ENCODE data around the gene ZBTB3. TPM values are rescaled to one million over a fixed set of nuclear protein-coding genes. Genes with fewer than 3 reads are reported as not detected.
"Not testable (repeated sequence)": the region's sequence is repeated elsewhere in the genome, so short reads cannot be mapped to it uniquely, and the experiment has no call there.

The ZBTB3 gene
- total RNA-seq, 2 donors from 2014 or later: 6.5 to 8.1 TPM

GRCh38 chr11:62778441-62778840 is 24.5 kb upstream of the ZBTB3 start:
- no peaks in the 10 kb centered on the region for H3K27me3 Mint-ChIP-seq
- ATAC-seq (peak; percentile 4 to 60), DNase-seq (ENCODE audit: low spot score) (peak; percentile 55)
- peak overlapping the region in 1 of 2 donors; percentile 74 for H3K27ac Mint-ChIP-seq
- no peaks in the 10 kb centered on the region for H3K9me3 Mint-ChIP-seq
- no peak overlapping the region for H3K4me3 Mint-ChIP-seq
- H3K4me1 Mint-ChIP-seq (ENCODE audit: low read depth in 2 of 2): peaks cover 6 to 7% of the 10 kb centered on the region in 2 donors
- no peaks in the 10 kb centered on the region for H3K36me3 Mint-ChIP-seq

DNA sequence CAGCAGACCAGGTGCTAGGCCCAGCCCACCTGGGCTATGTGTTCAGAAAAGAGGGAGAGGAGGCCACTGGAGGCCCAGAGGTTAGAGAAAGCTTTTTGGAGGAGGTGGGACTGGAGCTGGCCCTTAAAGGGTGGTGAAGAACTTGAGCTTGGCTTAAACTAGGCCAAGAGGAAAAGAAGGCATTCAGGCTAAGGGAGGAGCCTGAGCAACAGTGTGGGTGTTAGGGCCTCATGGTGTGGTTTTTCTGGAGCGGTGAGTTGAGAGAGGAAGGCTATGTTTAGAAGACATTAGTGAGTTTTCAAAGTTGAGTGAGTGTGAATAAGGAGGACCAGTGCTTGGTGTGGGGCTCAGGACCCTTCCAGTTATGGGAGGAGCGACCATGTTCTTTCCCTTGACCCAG is 23.4 kb upstream of the ZBTB3 start:
- DNase-seq (ENCODE audit: low spot score) (peak; percentile 20), ATAC-seq (no peak)
- peaks cover 6 to 7% of the 10 kb centered on the region in 2 donors for H3K4me1 Mint-ChIP-seq (ENCODE audit: low read depth in 2 of 2)
- H3K4me3 Mint-ChIP-seq: no peak overlapping the region
- H3K27me3 Mint-ChIP-seq: no peaks in the 10 kb centered on the region
- peak overlapping the region in 1 of 2 donors; percentile 74 for H3K27ac Mint-ChIP-seq
- H3K9me3 Mint-ChIP-seq: no peaks in the 10 kb centered on the region
- no peaks in the 10 kb centered on the region for H3K36me3 Mint-ChIP-seq

GRCh38 chr11:62775646-62776045 is 21.7 kb upstream of the ZBTB3 start:
- H3K27me3 Mint-ChIP-seq: no peaks in the 10 kb centered on the region
- H3K36me3 Mint-ChIP-seq: no peaks in the 10 kb centered on the region
- ATAC-seq (no peak), DNase-seq (ENCODE audit: low spot score) (peak; percentile 56)
- H3K27ac Mint-ChIP-seq: peak overlapping the region in 1 of 2 donors; percentile 39
- H3K4me1 Mint-ChIP-seq (ENCODE audit: low read depth in 2 of 2): peaks cover 13 to 14% of the 10 kb centered on the region in 2 donors
- no peaks in the 10 kb centered on the region for H3K9me3 Mint-ChIP-seq
- H3K4me3 Mint-ChIP-seq: no peak overlapping the region

- no peaks in the 10 kb centered on the region for H3K36me3 Mint-ChIP-seq
- H3K4me3 Mint-ChIP-seq: no peak overlapping the region
Observed at GRCh38 chr11:62774407-62774806, 20.4 kb upstream of the ZBTB3 start.

DNA sequence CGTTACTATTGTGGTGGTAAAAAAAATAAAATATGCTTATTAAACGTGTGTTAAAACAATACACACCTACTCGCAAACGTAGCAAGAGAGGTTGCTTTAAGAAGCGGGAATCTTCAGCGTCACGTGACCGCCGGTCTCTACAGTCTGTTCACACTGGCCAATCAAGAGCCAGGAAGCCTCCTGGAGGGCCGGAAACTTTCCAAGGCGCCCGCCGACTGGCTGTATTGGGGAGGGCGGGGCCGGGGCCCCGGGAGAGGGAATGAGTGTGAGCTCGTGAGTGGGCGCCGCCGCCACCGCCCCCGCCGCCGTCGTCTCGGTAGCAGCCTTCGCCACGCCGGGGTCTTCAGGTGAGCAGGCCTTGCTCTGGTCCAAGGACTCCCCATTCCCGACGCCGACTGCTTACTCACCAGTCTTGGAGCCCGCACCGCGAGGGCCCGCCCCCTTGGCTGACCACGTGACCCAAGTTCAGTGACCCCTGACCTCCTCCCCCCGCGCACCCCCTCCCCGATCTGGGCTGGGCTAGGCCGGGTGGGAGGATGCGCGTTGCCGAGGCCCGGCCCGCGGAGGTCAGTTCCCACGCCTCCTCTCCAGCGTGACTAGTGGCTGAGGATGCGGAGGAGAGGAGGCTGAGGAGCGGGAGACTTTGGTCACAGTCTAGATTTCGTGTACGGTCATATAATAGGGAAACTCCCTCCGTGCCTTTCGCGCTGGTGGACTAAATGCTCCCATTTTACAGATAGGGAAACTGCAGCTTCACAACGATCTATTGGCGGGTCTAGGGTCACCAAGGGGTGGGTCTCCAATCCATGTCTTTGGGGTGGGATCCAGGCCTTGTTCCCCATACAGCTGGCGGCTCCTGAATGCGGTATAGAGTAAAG is 17.4 kb upstream of the ZBTB3 start, which contains the start of gene TAF6L:
TSS of gene TAF6L (plus strand) at position 253 of the 878 bp plus-strand sequence. CDS start 4,388 bp downstream, outside the sequence.
- ATAC-seq (peak; percentile 94 to 96), DNase-seq (ENCODE audit: low spot score) (peak; percentile 96)
- H3K36me3 Mint-ChIP-seq: no peaks in the 10 kb centered on the region
- H3K27me3 Mint-ChIP-seq: no peaks in the 10 kb centered on the region
- peaks cover 14 to 15% of the 10 kb centered on the region in 2 donors for H3K4me1 Mint-ChIP-seq (ENCODE audit: low read depth in 2 of 2)
- no peaks in the 10 kb centered on the region for H3K9me3 Mint-ChIP-seq
- H3K27ac Mint-ChIP-seq: peak within 1 kb of the TSS; percentile 82 to 87
- H3K4me3 Mint-ChIP-seq: peak within 1 kb of the TSS; percentile 86

More at GRCh38 chr11:62774407-62774806, 20.4 kb upstream of the ZBTB3 start:
- H3K4me1 Mint-ChIP-seq (ENCODE audit: low read depth in 2 of 2): peaks cover 20 to 21% of the 10 kb centered on the region in 2 donors
- no peak overlapping the region for H3K27ac Mint-ChIP-seq
- H3K9me3 Mint-ChIP-seq: no peaks in the 10 kb centered on the region
- H3K27me3 Mint-ChIP-seq: no peaks in the 10 kb centered on the region
- ATAC-seq (no peak), DNase-seq (ENCODE audit: low spot score) (peak; percentile 34)

- no peaks in the 10 kb centered on the region for H3K36me3 Mint-ChIP-seq
- peak; percentile 61 for DNase-seq (ENCODE audit: low spot score)
- H3K27me3 Mint-ChIP-seq: no peaks in the 10 kb centered on the region
- peaks cover 14 to 15% of the 10 kb centered on the region in 2 donors for H3K4me1 Mint-ChIP-seq (ENCODE audit: low read depth in 2 of 2)
- ATAC-seq: no peak
- no peaks in the 10 kb centered on the region for H3K9me3 Mint-ChIP-seq
- peak overlapping the region; percentile 86 for H3K4me3 Mint-ChIP-seq
- H3K27ac Mint-ChIP-seq: peak overlapping the region; percentile 82 to 87
Observed at GRCh38 chr11:62770778-62771143, 16.8 kb upstream of the ZBTB3 start.

DNA sequence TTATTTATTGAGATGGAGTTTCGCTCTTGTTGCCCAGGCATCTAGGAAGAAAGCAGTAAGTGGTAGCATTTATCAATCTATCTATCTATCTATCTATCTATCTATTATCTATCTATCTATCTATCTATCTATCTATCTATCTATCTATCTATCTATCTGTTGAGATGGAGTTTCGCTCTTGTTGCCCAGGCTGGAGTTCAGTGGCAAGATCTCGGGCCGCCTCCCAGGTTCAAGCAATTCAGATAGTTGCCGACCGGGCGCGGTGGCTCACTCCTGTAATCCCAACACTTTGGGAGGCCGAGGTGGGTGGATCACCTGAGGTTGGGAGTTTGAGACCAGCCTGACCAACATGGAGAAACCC is 6.9 kb upstream of the ZBTB3 start:
- Mint-ChIP-seq H3K27ac (peak overlapping the region; percentile 80 to 95), H3K4me1 (ENCODE audit: low read depth in 2 of 2) (peaks cover 11 to 14% of the 10 kb centered on the region in 2 donors), H3K4me3 (peak overlapping the region; percentile 93)
- not testable (repeated sequence) for ATAC-seq; H3K27me3 Mint-ChIP-seq; H3K9me3 Mint-ChIP-seq; DNase-seq (ENCODE audit: low spot score); H3K36me3 Mint-ChIP-seq

DNA sequence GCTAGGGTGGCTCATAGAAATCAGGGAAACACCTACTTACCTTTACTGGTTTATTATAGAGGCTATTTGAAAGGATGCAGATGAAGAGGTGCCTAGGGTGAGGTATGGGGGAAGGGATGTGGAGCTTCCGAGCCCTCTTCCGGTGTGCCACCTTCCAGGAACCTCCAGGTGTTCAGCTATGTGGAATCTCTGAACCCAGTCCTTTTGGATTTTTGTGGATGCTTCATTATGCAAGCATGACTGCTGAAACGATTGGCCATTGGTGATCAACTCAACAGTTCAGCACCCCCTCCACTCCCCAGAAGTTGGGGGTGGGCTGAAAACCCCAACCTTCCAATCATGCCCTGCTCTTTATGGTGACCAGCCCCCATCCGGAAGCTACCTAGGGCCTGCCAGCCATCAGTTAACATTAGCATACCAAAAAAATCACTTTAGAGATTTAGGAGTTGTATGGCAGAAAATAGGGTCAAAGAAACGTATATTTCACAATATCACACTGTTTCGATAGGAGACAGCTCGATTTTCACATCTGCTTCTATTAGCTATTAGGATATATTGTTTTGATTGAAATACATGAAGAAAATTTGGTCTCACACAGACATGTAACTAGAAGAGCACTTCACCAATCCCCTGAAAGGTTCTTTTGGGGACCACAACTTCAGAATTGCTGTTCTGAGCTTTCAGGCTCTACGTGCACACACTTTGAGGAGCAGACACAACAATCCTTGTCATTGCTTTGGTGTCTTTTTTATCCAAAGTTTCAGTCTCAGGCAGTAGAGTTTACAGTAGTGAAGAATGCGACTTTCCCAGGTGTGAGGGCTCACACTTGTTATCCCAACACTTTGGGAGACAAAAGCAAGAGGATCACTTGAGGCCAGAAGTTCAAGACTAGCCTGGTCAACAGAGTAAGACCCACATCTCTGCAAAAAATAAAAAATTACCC is 4.2 kb upstream of the ZBTB3 start:
- DNase-seq (ENCODE audit: low spot score) (no peak), ATAC-seq (no peak)
- no peaks in the 10 kb centered on the region for H3K9me3 Mint-ChIP-seq
- no peaks in the 10 kb centered on the region for H3K27me3 Mint-ChIP-seq
- H3K4me1 Mint-ChIP-seq (ENCODE audit: low read depth in 2 of 2): peaks cover 14% of the 10 kb centered on the region in 2 donors
- no peaks in the 10 kb centered on the region for H3K36me3 Mint-ChIP-seq
- H3K4me3 Mint-ChIP-seq: no peak overlapping the region
- H3K27ac Mint-ChIP-seq: no peak overlapping the region

DNA sequence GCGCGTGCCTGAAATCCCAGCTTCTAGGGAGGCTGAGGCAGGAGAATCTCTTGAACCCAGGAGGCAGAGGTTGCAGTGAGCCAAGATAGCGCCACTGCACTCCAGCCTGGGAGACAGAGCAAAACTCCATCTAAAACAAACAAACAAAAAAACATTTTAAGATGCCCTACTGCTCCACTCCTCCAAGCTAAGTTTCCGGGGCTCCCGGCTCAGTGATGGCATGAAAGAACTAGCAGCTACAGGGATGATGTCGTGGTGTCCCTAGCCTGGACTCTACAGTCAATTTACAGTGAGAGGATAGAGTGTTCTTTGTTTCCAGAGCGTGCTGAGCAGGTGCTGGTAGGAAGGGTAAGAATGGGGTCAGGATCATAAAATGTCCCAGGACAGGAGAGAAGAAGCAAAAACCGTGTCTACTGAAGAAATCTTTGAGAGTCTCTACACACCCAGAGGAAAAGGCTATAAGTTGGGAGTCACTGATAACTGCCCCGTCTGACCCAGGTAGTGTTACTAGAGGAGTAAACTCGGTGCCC is 1.2 kb upstream of the ZBTB3 start:
- Mint-ChIP-seq H3K4me1 (ENCODE audit: low read depth in 2 of 2) (peaks cover 0 to 3% of the 10 kb centered on the region in 2 donors), H3K36me3 (no peaks in the 10 kb centered on the region), H3K27ac (no peak overlapping the region), H3K27me3 (no peaks in the 10 kb centered on the region), H3K9me3 (no peaks in the 10 kb centered on the region), H3K4me3 (peak overlapping the region; percentile 41)
- DNase-seq (ENCODE audit: low spot score) (no peak), ATAC-seq (no peak)

DNA sequence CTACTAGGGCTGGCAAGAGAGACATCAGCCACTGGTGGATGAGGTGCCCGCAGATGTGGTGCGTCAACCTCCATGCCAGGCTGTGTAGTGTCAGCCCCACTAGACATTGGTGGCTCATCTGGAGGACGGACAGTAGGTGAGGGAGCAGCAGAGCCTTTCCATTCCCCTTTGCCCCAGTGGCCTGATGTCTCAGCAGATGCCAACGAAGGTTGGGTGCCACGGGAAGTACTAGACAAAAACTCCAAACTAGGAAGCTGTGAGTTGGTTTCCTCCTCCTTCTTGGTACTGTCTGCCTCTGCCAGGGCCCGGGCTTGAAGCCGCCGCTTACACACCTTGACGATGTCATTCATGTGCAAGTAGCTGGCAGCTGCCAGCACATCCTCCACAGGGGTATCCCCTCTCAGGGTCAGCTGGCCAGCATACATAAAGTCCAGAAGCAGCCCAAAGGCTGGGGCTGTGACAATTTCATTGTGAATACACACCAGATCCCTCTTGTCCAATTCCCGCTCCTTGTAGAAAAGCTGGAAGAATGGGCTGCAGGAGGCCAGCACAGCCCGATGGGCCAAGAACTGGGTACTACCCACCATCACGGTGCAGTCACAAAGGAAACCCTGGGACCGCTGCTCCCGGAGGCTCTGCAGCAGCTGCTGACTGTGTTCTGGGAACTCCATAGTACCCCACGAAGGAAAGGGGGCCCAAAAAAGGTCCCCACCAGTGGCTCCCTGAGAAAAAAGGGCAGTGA is 795 bp downstream of the ZBTB3 start:
- DNase-seq (ENCODE audit: low spot score): no peak
- H3K4me3 Mint-ChIP-seq: peak overlapping the region; percentile 90
- H3K27me3 Mint-ChIP-seq: no peaks in the 10 kb centered on the region
- ATAC-seq: no peak
- H3K9me3 Mint-ChIP-seq: no peaks in the 10 kb centered on the region
- H3K27ac Mint-ChIP-seq: peak overlapping the region; percentile 79 to 90
- H3K36me3 Mint-ChIP-seq: no peaks in the 10 kb centered on the region
- H3K4me1 Mint-ChIP-seq (ENCODE audit: low read depth in 2 of 2): peaks cover 6 to 9% of the 10 kb centered on the region in 2 donors

GRCh38 chr11:62752177-62752785 is 1.7 kb downstream of the ZBTB3 start:
- Mint-ChIP-seq H3K36me3 (no peaks in the 10 kb centered on the region), H3K27me3 (no peaks in the 10 kb centered on the region), H3K9me3 (no peaks in the 10 kb centered on the region), H3K27ac (peak overlapping the region in 1 of 2 donors; percentile 90), H3K4me3 (no peak overlapping the region), H3K4me1 (ENCODE audit: low read depth in 2 of 2) (peaks cover 6 to 9% of the 10 kb centered on the region in 2 donors)
- ATAC-seq: no peak
- DNase-seq (ENCODE audit: low spot score): no peak

- DNase-seq (ENCODE audit: low spot score); H3K27me3 Mint-ChIP-seq; ATAC-seq; H3K4me3 Mint-ChIP-seq; H3K27ac Mint-ChIP-seq; H3K36me3 Mint-ChIP-seq; H3K9me3 Mint-ChIP-seq; H3K4me1 Mint-ChIP-seq (ENCODE audit: low read depth in 2 of 2): not testable (repeated sequence)
Observed at GRCh38 chr11:62749931-62750330, 4.0 kb downstream of the ZBTB3 start.

All from natural killer cell treated with Interleukin-12 subunit alpha and Interleukin-12 subunit beta and Interleukin-15 and Interleukin-18, amount 100 ng/mL, for 72 hours (primary cell).